Measurements from ENCODE around the gene SAMD4B.

GRCh38 chr19:39424934-39425333 is 82.7 kb downstream of the SAMD4B start:
- TF ChIP-seq EZH2 (IDR thresholded peaks at IDR 0.05; ENCODE audit: borderline replicate concordance, control insufficient read depth, low read depth, low read length), result no peak
- no peak for TF ChIP-seq HDAC6 (IDR thresholded peaks at IDR 0.05; ENCODE audit: unreplicated experiment)
- TF ChIP-seq STAT3 (IDR thresholded peaks at IDR 0.05; ENCODE audit: low read depth, low read length), result no peak
- TF ChIP-seq HCFC1 (IDR thresholded peaks at IDR 0.05; ENCODE audit: low read length), result no peak
- TF ChIP-seq HDGF (IDR thresholded peaks at IDR 0.05), result no peak
- TF ChIP-seq, protein P1, sequence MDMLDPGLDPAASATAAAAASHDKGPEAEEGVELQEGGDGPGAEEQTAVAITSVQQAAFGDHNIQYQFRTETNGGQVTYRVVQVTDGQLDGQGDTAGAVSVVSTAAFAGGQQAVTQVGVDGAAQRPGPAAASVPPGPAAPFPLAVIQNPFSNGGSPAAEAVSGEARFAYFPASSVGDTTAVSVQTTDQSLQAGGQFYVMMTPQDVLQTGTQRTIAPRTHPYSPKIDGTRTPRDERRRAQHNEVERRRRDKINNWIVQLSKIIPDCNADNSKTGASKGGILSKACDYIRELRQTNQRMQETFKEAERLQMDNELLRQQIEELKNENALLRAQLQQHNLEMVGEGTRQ (IDR thresholded peaks at IDR 0.05; ENCODE audit: borderline replicate concordance, low read depth, low read length), result no peak
- TF ChIP-seq, protein P2, sequence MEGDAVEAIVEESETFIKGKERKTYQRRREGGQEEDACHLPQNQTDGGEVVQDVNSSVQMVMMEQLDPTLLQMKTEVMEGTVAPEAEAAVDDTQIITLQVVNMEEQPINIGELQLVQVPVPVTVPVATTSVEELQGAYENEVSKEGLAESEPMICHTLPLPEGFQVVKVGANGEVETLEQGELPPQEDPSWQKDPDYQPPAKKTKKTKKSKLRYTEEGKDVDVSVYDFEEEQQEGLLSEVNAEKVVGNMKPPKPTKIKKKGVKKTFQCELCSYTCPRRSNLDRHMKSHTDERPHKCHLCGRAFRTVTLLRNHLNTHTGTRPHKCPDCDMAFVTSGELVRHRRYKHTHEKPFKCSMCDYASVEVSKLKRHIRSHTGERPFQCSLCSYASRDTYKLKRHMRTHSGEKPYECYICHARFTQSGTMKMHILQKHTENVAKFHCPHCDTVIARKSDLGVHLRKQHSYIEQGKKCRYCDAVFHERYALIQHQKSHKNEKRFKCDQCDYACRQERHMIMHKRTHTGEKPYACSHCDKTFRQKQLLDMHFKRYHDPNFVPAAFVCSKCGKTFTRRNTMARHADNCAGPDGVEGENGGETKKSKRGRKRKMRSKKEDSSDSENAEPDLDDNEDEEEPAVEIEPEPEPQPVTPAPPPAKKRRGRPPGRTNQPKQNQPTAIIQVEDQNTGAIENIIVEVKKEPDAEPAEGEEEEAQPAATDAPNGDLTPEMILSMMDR (IDR thresholded peaks at IDR 0.05 in 2 of 3, conservative IDR thresholded peaks at IDR 0.05 in 1 of 3; ENCODE audit: control insufficient read depth in 2 of 3, extremely low read depth in 1 of 3, insufficient read depth in 1 of 3, low read depth in 3 of 3, low read length in 3 of 3), result no peak
- TF ChIP-seq RAD51 (IDR thresholded peaks at IDR 0.05), result no peak
- TF ChIP-seq, protein P3, sequence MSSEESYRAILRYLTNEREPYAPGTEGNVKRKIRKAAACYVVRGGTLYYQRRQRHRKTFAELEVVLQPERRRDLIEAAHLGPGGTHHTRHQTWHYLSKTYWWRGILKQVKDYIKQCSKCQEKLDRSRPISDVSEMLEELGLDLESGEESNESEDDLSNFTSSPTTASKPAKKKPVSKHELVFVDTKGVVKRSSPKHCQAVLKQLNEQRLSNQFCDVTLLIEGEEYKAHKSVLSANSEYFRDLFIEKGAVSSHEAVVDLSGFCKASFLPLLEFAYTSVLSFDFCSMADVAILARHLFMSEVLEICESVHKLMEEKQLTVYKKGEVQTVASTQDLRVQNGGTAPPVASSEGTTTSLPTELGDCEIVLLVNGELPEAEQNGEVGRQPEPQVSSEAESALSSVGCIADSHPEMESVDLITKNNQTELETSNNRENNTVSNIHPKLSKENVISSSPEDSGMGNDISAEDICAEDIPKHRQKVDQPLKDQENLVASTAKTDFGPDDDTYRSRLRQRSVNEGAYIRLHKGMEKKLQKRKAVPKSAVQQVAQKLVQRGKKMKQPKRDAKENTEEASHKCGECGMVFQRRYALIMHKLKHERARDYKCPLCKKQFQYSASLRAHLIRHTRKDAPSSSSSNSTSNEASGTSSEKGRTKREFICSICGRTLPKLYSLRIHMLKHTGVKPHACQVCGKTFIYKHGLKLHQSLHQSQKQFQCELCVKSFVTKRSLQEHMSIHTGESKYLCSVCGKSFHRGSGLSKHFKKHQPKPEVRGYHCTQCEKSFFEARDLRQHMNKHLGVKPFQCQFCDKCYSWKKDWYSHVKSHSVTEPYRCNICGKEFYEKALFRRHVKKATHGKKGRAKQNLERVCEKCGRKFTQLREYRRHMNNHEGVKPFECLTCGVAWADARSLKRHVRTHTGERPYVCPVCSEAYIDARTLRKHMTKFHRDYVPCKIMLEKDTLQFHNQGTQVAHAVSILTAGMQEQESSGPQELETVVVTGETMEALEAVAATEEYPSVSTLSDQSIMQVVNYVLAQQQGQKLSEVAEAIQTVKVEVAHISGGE (CRISPR knock-in tag; IDR thresholded peaks at IDR 0.05), result no peak
- TF ChIP-seq ATF7 (IDR thresholded peaks at IDR 0.05; ENCODE audit: low read depth), result no peak
- TF ChIP-seq CREB1 (IDR thresholded peaks at IDR 0.05; ENCODE audit: low read depth), result no peak
- TF ChIP-seq SP1 (IDR thresholded peaks at IDR 0.05; ENCODE audit: low read depth, low read length), result no peak
- no peak for TF ChIP-seq POLR2AphosphoS5 (IDR thresholded peaks at IDR 0.05; ENCODE audit: low read length)
- TF ChIP-seq ZNF207 (IDR thresholded peaks at IDR 0.05; ENCODE audit: borderline replicate concordance), result no peak
